WI38 (cell line): ENCODE measurements around the gene CLIP4.

Source experiments
- H3K4me3 ChIP-seq: 2 replicates; pipeline ENCODE4 v1.5.1; 2011; ENCODE audit warnings: low read depth, mild to moderate bottlenecking, control low read depth, low read length
- CTCF ChIP-seq: IDR thresholded peaks from 2 replicates; pipeline ENCODE4 v1.5.1; 2012; ENCODE audit warnings: low read depth, mild to moderate bottlenecking, control low read depth, low read length

CLIP4 gene

GRCh38 chr2:29235411-29235810 lies 120.2 kb downstream of the CLIP4 start:
- H3K4me3 ChIP-seq = no peak overlapping the region
- no peak for TF ChIP-seq CTCF

- TF ChIP-seq CTCF = no peak
- H3K4me3 ChIP-seq = no peak overlapping the region
Observed at GRCh38 chr2:29236074-29236473, 120.9 kb downstream of the CLIP4 start.

- peak; percentile 78 for TF ChIP-seq CTCF
- no peak overlapping the region for H3K4me3 ChIP-seq
Observed at GRCh38 chr2:29238497-29238896, 123.3 kb downstream of the CLIP4 start.
